Mucosa of rectum (tissue), 2 donors: ENCODE data around the gene NPTN.
A peak's percentile ranks its signal among the peaks of the same experiment; 100 is the strongest.

Source experiments
- H3K27ac ChIP-seq, 2 donors: one replicate each; pipeline ENCODE4 v1.7.0; 2013; ENCODE audit warnings: inconsistent platforms in 2 of 2, low read depth in 2 of 2, low read length in 2 of 2
- H3K27me3 ChIP-seq, 2 donors: one replicate each; pipeline ENCODE4 v1.7.0; 2013; ENCODE audit warnings: low read length in 2 of 2; ENCODE audit not compliant: control insufficient read depth in 2 of 2, insufficient read depth in 2 of 2
- H3K36me3 ChIP-seq, 2 donors: one replicate each; pipeline ENCODE4 v1.7.0; 2013; ENCODE audit warnings: low read length in 2 of 2; ENCODE audit not compliant: control insufficient read depth in 2 of 2, insufficient read depth in 2 of 2
- H3K4me1 ChIP-seq, 2 donors: one replicate each; pipeline ENCODE4 v1.7.0; 2013; ENCODE audit warnings: low read length in 2 of 2, mild to moderate bottlenecking in 1 of 2; ENCODE audit not compliant: control insufficient read depth in 2 of 2, insufficient read depth in 2 of 2
- H3K4me3 ChIP-seq, 2 donors: one replicate each; pipeline ENCODE4 v1.7.0; 2013; ENCODE audit warnings: low read length in 2 of 2
- H3K9ac ChIP-seq, 2 donors: one replicate each; pipeline ENCODE4 v1.7.0; 2013; ENCODE audit warnings: low read length in 2 of 2, low read depth in 1 of 2, mild to moderate bottlenecking in 1 of 2
- H3K9me3 ChIP-seq, 2 donors: one replicate each; pipeline ENCODE4 v1.7.0; 2013; ENCODE audit warnings: low read length in 2 of 2; ENCODE audit not compliant: control insufficient read depth in 2 of 2
- donor health status: healthy.
- donor health status: Normal muscosa, but diverticular disease.

The NPTN gene

GRCh38 chr15:73575636-73576247, 57.4 kb downstream of the NPTN start:
- no peak overlapping the region for H3K4me3 ChIP-seq
- peaks cover 16 to 53% of the 10 kb centered on the region in 2 donors for H3K4me1 ChIP-seq
- H3K27ac ChIP-seq = no peak overlapping the region
- H3K9me3 ChIP-seq = no peaks in the 10 kb centered on the region
- no peak overlapping the region for H3K9ac ChIP-seq
- no peaks in the 10 kb centered on the region for H3K27me3 ChIP-seq
- peaks cover 20 to 38% of the 10 kb centered on the region in 2 donors for H3K36me3 ChIP-seq

- Histone ChIP-seq H3K4me3 (peak overlapping the region in 1 of 2 donors; percentile 14), H3K9me3 (no peaks in the 10 kb centered on the region), H3K9ac (peak overlapping the region in 1 of 2 donors; percentile 9), H3K27me3 (no peaks in the 10 kb centered on the region), H3K27ac (peak overlapping the region; percentile 76 to 77), H3K4me1 (peaks cover 16 to 53% of the 10 kb centered on the region in 2 donors), H3K36me3 (peaks cover 38 to 52% of the 10 kb centered on the region in 2 donors)
Observed at GRCh38 chr15:73573572-73573971, 59.6 kb downstream of the NPTN start.

- Histone ChIP-seq H3K27me3 (no peaks in the 10 kb centered on the region), H3K36me3 (peaks cover 41 to 57% of the 10 kb centered on the region in 2 donors), H3K27ac (peak overlapping the region; percentile 76 to 77), H3K4me1 (peaks cover 16 to 49% of the 10 kb centered on the region in 2 donors), H3K9ac (peak overlapping the region in 1 of 2 donors; percentile 9), H3K4me3 (peak overlapping the region in 1 of 2 donors; percentile 14), H3K9me3 (no peaks in the 10 kb centered on the region)
Observed at GRCh38 chr15:73573037-73573436, 60.2 kb downstream of the NPTN start.

GRCh38 chr15:73572296-73572695, 60.9 kb downstream of the NPTN start:
- Histone ChIP-seq H3K9me3 (no peaks in the 10 kb centered on the region), H3K9ac (no peak overlapping the region), H3K36me3 (peaks cover 46 to 65% of the 10 kb centered on the region in 2 donors), H3K27ac (peak overlapping the region; percentile 76 to 77), H3K27me3 (no peaks in the 10 kb centered on the region), H3K4me3 (no peak overlapping the region), H3K4me1 (peaks cover 16 to 42% of the 10 kb centered on the region in 2 donors)

GRCh38 chr15:73571346-73571745, 61.8 kb downstream of the NPTN start:
- peaks cover 50 to 65% of the 10 kb centered on the region in 2 donors for H3K36me3 ChIP-seq
- H3K9me3 ChIP-seq = no peaks in the 10 kb centered on the region
- peaks cover 16 to 39% of the 10 kb centered on the region in 2 donors for H3K4me1 ChIP-seq
- H3K27me3 ChIP-seq = no peaks in the 10 kb centered on the region
- H3K4me3 ChIP-seq = no peak overlapping the region
- H3K27ac ChIP-seq = peak overlapping the region in 1 of 2 donors; percentile 52
- no peak overlapping the region for H3K9ac ChIP-seq

- Histone ChIP-seq H3K27me3 (no peaks in the 10 kb centered on the region), H3K9me3 (no peaks in the 10 kb centered on the region), H3K9ac (no peak overlapping the region), H3K36me3 (peaks cover 44 to 63% of the 10 kb centered on the region in 2 donors), H3K4me3 (no peak overlapping the region), H3K27ac (peak overlapping the region; percentile 11 to 52), H3K4me1 (peaks cover 14 to 32% of the 10 kb centered on the region in 2 donors)
Observed at GRCh38 chr15:73570355-73571032, 62.7 kb downstream of the NPTN start.

- Histone ChIP-seq H3K4me3 (no peak overlapping the region), H3K9me3 (no peaks in the 10 kb centered on the region), H3K27ac (no peak overlapping the region), H3K27me3 (no peaks in the 10 kb centered on the region), H3K4me1 (peaks cover 14 to 32% of the 10 kb centered on the region in 2 donors), H3K9ac (no peak overlapping the region), H3K36me3 (peaks cover 41 to 69% of the 10 kb centered on the region in 2 donors)
Observed at GRCh38 chr15:73569361-73569760, 63.8 kb downstream of the NPTN start.

- Histone ChIP-seq H3K27me3 (no peaks in the 10 kb centered on the region), H3K4me3 (no peak overlapping the region), H3K27ac (no peak overlapping the region), H3K9me3 (no peaks in the 10 kb centered on the region), H3K4me1 (peaks cover 14 to 27% of the 10 kb centered on the region in 2 donors), H3K36me3 (peaks cover 41 to 74% of the 10 kb centered on the region in 2 donors), H3K9ac (no peak overlapping the region)
Observed at GRCh38 chr15:73568564-73569280, 64.5 kb downstream of the NPTN start.

- H3K4me3 ChIP-seq = no peak overlapping the region
- no peak overlapping the region for H3K9ac ChIP-seq
- no peak overlapping the region for H3K27ac ChIP-seq
- H3K36me3 ChIP-seq = peaks cover 46 to 75% of the 10 kb centered on the region in 2 donors
- peaks cover 0 to 11% of the 10 kb centered on the region in 2 donors for H3K4me1 ChIP-seq
- no peaks in the 10 kb centered on the region for H3K27me3 ChIP-seq
- H3K9me3 ChIP-seq = no peaks in the 10 kb centered on the region
Observed at GRCh38 chr15:73567020-73567419, 66.2 kb downstream of the NPTN start.

- Histone ChIP-seq H3K4me1 (no peaks in the 10 kb centered on the region), H3K4me3 (no peak overlapping the region), H3K36me3 (peaks cover 44 to 62% of the 10 kb centered on the region in 2 donors), H3K9me3 (no peaks in the 10 kb centered on the region), H3K27me3 (no peaks in the 10 kb centered on the region), H3K9ac (no peak overlapping the region), H3K27ac (no peak overlapping the region)
Observed at GRCh38 chr15:73564255-73564654, 68.9 kb downstream of the NPTN start.
